Measurements from ENCODE around the gene NAA80.

Gene NAA80

DNA sequence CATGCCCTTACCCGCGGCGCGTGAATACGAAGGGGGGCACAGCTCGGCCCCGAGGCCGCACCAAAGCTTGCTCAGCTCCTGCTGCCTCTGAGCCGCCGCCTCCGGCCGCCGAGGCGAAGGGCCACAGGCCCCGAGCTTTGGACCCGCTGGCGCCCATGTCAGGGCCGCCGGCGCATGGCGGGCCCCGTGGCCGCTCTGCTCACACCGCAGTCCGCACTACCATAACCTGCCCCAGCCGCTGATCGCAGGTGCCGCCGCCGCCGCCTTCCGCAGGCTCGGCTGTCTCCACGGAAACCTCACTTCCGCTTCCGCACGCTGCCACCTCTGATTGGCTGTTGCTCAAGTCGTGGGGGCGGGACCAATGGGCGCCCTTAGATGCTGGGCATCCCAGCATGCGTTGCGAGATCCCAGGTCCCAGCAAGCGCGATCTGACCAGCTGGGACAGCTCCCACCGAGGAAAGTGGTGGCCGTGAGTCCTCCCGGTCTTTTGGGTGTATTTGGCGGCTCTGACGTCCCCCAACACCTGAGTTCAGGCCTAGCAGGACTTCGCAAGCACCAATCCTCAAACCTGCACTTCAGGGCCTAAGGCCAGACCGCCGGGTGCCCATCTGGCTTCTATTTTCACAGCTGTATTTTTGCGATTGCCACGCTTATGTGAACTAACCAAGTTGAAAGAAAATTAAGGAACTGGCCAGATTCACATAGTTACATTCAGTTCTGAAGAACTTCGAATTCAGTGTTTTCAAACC lies 28.9 kb upstream of the NAA80 start, which contains the start of gene TUSC2:
Gene TUSC2 (minus strand): TSS at position 281 of the 749 bp plus-strand sequence. CDS start 124 bp downstream, at position 157.
- peak; percentile 85 for DNase-seq (ENCODE audit: low read depth, low spot score)

DNA sequence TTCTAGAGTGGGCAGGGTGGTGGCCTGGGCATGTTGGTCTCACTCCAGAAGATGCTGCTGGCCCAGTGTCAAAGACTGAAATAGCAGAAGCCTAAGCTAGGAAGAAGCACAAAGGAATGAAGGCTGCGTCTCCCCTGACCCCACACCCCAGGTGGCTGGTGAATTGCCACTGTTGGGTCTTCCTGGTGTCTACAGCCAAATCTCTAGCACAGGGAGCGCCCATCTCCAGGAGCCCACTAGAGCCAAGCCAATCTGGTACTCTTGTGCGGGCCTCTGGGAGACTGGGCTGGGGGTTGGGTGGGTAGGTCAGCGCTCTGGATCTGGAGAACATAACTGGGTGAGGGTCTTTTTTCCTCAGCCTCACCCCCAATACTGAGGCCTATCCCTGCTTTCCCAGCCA lies 27.9 kb upstream of the NAA80 start:
- DNase-seq (ENCODE audit: low read depth, low spot score) = no peak

DNA sequence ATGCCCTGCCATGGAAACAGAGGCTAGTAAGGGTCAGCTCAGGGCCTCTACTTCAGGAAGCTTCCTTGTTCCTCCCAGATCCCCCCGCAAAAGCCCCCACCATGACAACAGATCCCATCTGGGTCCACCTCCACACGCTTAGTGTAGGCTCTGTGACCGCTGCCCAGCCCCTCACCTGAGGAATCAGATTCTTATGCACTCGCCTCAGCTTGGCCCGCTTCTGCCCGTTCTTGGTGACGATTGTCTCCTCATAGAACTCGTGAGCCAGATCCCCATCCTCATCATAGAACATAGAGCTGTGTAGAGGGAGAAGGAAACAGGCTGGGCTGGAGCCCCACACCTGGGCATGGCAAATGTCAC lies 27.0 kb upstream of the NAA80 start:
- no peak for DNase-seq (ENCODE audit: low read depth, low spot score)

DNA sequence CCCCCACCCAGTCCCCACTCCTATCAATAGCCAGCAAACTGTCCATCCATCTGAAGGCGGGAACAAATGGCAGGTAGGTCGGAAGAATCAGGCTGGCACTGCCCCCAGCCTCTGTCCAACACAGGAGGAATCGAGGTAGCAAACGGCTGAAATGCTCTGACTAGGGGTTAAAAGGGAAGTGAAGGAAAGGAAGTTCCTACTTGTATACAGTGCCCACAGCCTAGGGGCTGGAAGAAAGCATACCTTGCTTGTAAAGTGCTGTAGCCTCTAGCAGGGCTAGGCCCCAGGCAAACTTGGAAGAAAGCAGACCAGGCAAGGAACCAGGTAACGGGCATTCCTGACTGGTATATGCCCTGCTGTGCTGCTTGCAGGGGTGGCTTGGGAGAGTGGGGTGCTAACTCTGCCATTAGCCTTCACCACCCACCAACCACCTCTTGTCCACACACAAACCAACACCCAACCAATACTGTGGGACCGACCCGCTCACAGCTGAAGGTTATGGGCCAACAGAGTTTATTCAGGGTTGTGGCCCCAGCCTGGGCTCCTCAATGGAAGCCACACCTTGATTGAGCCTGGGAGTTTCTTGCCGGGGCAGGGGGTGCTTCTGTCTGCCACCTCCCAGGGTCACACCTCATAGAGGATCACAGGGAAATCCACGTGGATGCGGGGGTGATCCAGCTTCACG lies 26.4 kb upstream of the NAA80 start:
- DNase-seq (ENCODE audit: low read depth, low spot score) = no peak

DNA sequence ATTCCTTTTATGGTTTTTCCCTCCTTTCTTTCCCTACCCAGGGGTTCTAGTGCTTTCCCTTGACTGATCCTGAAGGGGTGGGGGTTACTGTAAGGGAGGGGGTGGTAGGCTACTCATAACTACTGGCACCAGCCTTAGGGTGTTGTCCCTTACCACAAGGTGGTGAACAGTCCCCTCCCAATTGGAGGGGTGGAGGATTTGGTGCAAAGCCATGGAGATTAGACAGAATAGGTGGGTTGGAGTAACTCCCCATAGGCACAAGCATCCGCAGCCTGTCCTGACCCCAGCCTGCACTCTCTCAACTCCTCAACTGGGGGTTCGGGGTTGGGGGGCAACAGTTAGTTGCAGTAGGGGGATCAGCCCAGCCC lies 25.9 kb upstream of the NAA80 start:
- DNase-seq (ENCODE audit: low read depth, low spot score) = no peak

DNA sequence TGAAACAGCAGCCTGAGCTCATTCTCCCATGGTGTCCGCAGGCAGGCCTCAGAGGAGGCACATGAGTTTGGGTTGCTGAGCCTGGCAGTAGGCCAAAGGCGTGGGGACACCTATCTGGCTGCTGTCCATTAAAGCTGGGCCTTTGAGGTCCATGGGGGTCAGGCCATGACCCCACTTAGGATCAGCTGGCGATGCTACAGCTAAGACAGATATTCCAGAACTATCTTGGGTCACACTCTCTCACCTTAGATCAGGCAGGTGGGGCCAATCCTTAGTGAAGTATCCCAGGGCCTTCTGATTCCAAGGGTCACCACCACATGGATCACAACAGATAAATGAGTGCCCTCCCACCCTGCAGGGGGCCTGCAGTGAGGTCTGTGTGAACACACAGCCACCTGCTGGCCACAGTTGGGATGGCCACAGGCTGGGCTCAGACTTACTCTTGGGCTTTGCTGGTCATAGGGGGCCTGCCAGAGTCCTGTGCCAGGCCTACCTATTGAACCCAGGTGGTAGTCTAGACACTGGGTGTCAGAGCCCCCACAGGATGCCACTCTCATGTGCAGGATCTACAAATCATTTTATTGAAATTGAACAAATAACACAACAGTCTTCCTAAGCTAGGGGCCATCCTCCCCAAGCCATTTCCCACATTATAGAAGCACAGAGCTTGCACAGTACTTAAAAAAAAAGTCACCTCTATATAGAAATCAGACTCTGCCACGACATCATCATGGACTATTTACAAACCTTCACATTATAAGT lies 25.3 kb upstream of the NAA80 start:
- no peak for DNase-seq (ENCODE audit: low read depth, low spot score)

DNA sequence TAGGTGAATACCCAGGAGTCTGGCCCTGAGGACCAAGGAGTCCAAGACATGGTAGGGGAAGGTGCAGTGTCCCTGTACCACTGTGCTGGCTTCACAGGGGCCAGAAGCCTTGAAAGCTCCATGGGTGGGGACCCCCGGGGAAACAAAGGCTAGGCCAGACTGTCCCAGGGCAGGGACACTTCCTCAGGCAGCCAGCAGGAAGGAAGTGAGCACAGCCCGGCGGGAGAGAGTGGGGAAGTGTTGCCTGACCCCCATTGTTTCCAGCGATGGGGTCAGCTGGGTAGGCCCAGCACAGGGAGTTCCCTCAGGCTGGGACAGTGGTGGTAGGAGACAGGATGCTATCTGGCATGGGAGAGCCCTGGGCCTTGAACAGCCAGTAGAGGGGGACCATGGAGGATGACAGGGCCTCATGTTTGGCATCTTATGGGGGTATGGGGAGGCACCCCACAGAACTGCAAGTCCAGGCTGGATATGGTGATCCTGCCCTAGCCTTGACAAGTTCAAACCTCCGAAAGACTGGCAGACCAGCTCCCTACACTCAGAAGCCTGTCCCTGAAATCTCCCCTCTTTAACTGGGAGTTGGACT lies 24.5 kb upstream of the NAA80 start:
- DNase-seq (ENCODE audit: low read depth, low spot score) = no peak

DNA sequence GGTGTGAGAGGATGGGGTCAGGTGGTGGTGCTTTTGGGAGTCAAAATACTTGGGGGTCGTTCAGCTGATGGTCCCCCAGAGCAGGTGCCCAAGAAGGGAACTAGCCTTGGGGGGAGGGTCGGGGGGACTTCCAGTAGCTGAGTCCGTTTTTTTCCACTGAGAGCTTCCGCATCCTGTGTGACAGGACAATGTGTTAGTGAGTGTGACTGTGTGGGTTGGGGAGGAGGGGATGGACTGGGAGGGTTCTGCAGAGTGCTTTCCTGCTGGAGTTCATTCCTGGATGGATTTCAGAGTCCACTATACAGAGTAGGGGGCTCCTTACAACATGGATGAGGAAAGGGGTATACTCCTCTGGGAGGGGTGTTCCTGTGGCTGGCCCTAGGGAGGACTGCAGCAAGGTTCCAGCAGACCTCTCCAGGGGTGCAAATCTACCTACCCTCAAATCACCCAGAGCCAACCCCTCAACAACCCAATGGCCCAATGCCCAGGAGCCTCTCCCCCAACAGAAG lies 23.9 kb upstream of the NAA80 start:
- DNase-seq (ENCODE audit: low read depth, low spot score) = no peak

DNA sequence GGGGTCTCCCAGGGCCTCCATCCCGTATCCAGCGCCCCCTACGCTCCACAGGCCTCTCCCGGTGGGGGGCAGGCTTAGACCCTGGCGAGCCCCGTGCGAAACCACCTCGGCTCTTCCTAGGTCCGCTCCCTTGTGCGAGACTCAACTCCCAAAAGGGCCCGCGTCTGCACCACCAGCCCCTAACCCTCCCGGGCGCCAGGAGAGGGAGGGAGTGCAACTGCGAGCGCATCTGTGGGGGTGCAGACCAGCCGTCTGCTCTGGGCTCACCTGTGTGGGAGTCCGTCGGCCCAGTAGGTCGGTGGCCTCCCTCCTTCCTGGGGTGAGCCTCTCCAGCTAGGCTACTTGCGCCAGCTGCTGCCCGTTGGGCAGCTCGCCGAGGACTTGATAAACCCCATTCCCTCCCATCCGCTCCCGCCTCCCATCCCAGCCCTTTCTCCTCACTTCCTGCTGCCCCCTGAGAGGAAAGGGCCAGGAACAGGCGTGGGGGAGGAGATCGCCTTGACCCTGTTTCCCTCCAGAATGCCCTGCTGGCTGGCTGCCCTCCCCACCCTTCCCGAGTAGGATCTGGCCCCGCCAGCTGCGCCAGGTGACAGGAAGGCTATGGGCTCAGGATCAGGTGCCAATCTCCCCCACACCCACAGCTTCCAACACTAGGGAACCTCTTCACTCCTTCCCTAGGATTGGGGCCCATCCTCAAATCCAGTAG lies 23.3 kb upstream of the NAA80 start, which contains the start of gene HYAL2:
Gene HYAL2 (minus strand): TSS at position 360 of the 706 bp plus-strand sequence. CDS start 2,256 bp downstream, outside the sequence.
- no peak for DNase-seq (ENCODE audit: low read depth, low spot score)

DNA sequence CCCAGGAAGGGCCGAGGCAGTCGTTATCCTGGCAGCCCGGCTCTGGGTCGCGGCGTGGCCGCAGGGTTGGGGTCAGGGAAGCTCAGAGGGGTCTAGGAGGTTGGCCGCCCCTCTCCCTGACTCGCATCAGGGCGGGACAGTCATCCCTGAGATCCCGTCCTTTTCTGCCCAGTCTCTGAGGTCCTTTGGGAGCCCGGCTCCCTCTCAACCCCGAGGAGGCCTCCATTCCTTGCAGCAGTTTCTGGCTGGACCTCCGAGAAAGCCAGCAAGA lies 22.8 kb upstream of the NAA80 start:
- no peak for DNase-seq (ENCODE audit: low read depth, low spot score)

DNA sequence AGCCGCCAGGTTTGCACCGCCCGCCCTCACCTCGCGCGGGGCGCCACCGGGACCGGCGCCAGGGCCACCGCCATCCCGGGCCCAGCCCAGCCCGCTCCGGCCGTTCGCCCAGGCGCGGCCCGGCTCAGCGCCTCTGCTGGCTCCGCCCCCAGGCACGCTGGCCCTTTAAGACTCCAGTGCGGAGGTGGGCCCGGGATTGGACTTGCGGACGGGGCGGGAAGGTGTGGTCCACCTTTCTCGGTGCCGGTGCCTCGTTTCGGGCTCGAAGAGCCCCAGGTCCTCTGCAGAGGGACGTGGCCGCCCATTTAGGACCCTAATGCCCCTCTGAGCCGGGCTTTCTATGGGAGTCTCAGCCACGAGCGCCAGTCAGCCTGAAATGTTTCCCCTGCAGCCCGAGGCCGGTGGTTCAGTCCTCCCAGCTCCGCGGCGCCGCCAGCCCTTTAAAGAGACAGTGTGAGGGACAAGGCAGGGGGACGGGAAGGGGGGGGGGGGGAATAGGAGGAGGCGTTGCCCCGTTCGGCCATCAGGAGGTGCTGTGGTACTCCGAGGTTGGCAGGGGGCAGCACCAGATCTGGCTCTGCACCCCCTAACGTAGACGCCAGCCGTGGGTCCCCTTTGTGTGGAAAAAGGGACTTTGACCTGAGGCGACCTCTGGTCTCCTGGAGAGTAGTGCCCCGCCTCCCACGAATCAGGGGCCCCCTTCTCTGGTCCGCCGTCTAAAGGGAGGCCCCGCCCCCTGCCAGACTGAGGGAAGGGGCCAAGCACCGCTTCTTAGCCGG lies 22.3 kb upstream of the NAA80 start:
- DNase-seq (ENCODE audit: low read depth, low spot score) = peak; percentile 71

DNA sequence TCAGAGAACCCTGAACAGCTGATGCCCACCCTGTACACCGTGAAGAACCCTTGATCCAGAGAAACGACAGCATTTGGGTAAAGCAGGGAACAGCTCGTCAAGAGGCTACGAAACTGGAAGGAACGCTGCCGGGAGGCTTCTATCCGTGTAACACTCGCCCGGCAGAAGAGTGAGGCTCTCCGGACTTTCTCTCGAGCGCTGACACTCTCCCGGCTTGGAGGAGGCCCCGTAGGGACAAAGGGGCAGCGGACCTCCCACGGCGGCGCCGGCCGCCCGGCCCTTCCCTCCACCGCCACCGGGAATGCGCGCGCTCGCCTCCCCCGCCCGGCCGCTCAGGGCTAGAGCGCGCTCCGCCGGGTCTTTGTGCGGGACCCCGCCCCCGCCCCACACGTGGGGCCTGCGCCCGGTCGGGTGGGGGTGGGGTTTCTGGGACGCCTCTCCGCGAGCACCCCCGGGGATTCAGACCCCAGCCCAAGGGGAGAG lies 21.7 kb upstream of the NAA80 start:
- no peak for DNase-seq (ENCODE audit: low read depth, low spot score)

DNA sequence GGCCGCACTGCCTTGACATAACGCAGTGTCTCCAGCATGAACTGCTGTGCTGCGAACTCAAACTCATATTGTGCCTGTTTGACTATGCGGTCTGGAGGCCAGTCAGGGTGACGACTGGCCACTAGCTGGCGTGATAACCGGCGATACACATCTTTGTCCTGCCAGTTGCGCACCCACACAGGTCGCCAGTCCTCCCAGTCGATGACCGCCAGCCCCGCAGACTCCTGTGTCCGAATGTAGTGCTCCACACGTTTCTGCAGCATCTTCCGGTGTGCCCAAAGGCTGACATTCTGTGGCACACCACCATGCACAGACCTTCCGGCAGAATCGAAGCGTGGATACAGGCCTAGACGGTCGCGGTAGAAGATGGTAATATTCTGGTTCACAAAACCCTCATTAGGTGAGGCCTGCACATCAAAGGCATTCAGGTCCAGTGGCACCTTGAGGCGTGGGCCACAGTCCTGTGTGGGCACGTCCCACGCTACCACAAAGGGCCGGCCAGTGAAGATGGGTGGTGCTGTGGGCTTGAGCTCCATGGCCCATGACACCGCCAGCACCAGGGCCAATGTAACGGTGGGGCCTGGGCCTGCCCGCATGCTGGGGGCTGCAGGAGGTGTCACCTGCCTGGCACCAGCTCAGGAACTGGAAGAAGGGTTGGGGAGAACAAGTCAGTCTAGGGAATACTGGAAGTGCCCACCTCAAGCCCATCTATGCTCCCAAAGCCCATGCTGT lies 20.9 kb upstream of the NAA80 start:
- no peak for DNase-seq (ENCODE audit: low read depth, low spot score)

DNA sequence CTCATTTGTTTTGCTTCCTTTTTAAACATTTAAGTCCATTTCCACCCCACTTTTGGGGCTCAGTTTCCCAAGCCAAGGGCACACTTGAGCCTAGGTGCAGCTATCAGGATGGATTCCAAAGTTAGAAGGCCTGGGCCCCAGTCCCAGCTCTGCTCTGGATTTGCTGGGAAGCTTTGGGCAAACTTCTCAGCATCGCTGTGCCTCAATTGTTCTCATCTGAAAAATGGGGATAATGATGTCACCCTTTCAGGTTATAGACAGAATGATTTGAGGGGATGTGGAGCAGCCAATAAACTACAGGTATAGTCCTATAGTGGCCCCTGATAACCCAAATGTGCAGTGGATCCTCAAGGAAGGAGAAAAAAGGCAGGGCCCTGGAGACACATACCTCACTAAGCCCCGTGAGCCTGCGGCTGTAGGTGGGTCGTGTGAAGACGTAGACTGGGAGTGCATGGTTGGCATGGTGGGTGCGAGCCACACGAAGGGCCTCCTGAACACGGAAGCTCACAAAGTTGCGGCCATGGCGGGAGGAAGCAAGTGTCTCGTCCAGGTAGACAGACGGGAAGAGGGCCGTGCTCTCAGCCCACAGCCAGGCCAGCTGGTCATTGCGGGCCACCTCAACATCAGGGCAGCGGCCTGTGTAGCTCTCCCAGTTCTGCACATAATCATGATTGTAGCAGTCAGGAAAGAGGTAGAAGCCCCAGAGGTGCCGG lies 20.1 kb upstream of the NAA80 start:
- DNase-seq (ENCODE audit: low read depth, low spot score) = no peak

DNA sequence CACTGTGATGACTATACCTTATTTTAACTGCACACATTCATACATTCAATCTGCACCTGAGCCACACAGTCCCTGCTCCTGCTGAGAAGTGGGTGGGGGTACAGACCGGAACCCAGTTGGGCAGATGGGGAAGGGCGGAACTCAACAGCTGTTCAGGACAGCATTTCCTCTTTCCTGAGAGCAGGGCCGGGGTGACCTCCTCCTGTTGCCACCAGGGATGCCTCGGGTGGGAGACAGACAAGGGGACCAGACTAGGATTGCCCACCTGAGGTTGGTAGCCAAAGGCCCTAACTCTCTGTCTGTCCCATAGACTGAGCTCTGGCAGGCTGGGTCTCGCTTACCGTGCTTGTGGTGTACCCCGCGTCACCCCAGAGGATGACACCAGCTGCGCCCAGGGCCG lies 19.4 kb upstream of the NAA80 start:
- DNase-seq (ENCODE audit: low read depth, low spot score) = no peak

DNA sequence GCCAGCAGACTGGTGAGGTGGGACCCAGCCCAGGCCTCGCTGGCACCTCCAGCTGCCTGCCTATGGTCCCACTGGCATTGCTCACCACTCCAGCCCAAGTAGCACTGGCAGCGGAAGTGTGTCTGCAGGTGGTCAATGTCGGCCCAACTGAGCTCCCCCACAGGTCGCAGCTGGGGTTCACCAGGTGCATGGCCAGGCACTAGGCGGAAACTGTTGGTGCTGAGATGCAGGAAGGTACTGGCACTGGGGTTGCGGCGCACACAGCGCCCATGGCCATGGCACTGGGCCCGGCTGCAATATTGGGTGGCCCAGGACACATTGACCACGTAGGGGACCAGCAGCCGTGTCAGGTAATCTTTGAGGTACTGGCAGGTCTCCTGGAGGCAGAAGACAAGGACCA lies 19.0 kb upstream of the NAA80 start:
- DNase-seq (ENCODE audit: low read depth, low spot score) = no peak

DNA sequence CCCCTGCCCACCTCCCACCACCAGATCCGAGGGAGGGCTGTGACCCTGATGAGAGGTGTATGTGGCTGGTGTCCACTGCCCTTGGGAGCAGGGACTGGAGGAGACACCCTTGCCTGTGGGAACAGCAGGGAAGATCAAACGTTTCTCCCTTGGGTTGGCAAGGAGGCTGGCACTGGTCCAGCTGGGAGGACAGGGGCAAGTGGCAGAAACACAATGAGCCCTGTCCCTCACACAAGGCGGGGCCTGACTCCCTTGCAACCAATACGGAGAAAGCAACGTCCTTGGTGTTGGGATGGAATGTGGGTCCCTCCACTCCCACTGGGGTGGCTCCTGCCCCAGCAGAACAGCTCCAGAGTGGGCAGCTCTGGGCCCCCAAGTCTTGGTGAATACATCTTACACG lies 18.1 kb upstream of the NAA80 start:
- DNase-seq (ENCODE audit: low read depth, low spot score) = no peak

DNA sequence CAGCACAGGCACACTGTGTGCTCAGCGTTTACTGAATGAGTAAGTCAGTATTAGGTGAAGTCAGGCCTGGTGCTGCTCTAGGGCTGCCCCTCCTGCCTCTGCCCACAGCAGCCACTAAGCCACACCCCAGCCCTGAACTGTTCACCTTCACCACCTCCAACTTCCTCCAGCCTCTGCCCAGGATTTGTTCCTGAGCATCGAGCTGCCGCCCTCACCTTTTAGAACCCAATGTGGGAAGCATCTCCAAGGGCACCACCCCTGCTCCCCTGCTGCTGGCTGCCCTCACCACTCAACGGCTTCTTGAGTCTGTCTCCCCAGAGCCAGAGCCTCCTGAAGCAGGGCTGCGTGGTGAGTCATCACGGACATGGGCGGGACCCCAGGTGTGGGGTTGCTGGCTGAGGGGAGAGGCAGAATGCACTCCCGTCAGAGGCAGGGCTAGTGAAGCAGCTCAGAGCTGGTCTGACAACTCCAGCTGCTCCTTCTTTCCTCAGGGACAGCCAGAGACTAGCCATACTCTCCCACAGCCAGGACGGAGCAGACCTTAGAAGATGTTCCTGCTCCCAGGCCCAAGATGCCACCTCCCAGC lies 17.5 kb upstream of the NAA80 start:
- DNase-seq (ENCODE audit: low read depth, low spot score) = no peak

DNA sequence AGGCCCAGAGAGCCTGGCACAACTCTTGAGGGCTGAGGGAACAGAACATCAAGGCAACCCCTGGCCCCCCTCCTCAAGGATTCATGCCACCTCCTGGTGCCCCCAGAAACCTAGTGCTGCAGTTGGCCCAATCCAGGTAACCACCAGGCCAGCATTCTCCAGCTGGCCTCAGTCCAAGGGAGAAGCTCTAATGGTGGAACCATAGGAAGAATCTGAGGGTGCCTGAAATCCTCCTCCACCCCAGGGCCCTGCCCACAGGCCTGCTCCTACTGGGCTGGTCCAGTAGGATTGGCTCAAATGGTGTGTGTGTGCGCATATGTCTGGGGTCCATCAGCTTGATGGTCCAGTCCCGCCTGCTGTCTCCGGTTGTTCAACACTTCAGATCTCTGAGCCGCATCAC lies 15.6 kb upstream of the NAA80 start:
- DNase-seq (ENCODE audit: low read depth, low spot score) = no peak
